ENCODE measurements around the gene PPP2R2B. TPM values are rescaled to one million over a fixed set of nuclear protein-coding genes. Genes with fewer than 3 reads are reported as not detected.

The PPP2R2B gene
- total RNA-seq, 1 donor from 2014 or later: 1.2 TPM

GRCh38 chr5:146770980-146771379 lies 107.6 kb downstream of the PPP2R2B start:
- H3K4me1 ChIP-seq: no peaks in the 10 kb centered on the region
- ATAC-seq (no peak), DNase-seq (no peak)
- H3K36me3 ChIP-seq: no peaks in the 10 kb centered on the region
- no peaks in the 10 kb centered on the region for H3K27me3 ChIP-seq
- no peak for TF ChIP-seq CTCF (IDR thresholded peaks at IDR 0.05)
- intact Hi-C loops (cut with DNase I): no loop called here
- no peak overlapping the region for H3K27ac ChIP-seq
- H3K9me3 ChIP-seq: no peaks in the 10 kb centered on the region
- no peak overlapping the region for H3K4me3 ChIP-seq

GRCh38 chr5:146770546-146770945 lies 108.0 kb downstream of the PPP2R2B start:
- no peak for ATAC-seq
- no peak overlapping the region for H3K4me3 ChIP-seq
- TF ChIP-seq CTCF (IDR thresholded peaks at IDR 0.05): no peak
- no peak overlapping the region for H3K27ac ChIP-seq
- intact Hi-C loops (cut with DNase I): no loop called here
- DNase-seq: no peak
- no peaks in the 10 kb centered on the region for H3K27me3 ChIP-seq
- no peaks in the 10 kb centered on the region for H3K9me3 ChIP-seq
- no peaks in the 10 kb centered on the region for H3K36me3 ChIP-seq
- no peaks in the 10 kb centered on the region for H3K4me1 ChIP-seq

- intact Hi-C loops (cut with DNase I): no loop called here
These were observed 111.0 kb downstream of the PPP2R2B start for GRCh38 chr5:146767534-146767933.

GRCh38 chr5:146766013-146766412 lies 112.5 kb downstream of the PPP2R2B start:
- H3K4me3 ChIP-seq: no peak overlapping the region
- intact Hi-C loops (cut with DNase I): no loop called here
- no peak for ATAC-seq
- no peaks in the 10 kb centered on the region for H3K4me1 ChIP-seq
- no peaks in the 10 kb centered on the region for H3K36me3 ChIP-seq
- no peaks in the 10 kb centered on the region for H3K27me3 ChIP-seq
- H3K9me3 ChIP-seq: no peaks in the 10 kb centered on the region
- DNase-seq: no peak
- TF ChIP-seq CTCF (IDR thresholded peaks at IDR 0.05): no peak
- no peak overlapping the region for H3K27ac ChIP-seq

More at GRCh38 chr5:146767534-146767933, 111.0 kb downstream of the PPP2R2B start:
- H3K4me1 ChIP-seq: no peaks in the 10 kb centered on the region
- no peaks in the 10 kb centered on the region for H3K9me3 ChIP-seq
- H3K27me3 ChIP-seq: no peaks in the 10 kb centered on the region
- ATAC-seq (no peak), DNase-seq (no peak)
- no peaks in the 10 kb centered on the region for H3K36me3 ChIP-seq
- TF ChIP-seq CTCF (IDR thresholded peaks at IDR 0.05): no peak
- H3K4me3 ChIP-seq: no peak overlapping the region
- H3K27ac ChIP-seq: no peak overlapping the region

GRCh38 chr5:146765089-146765832 lies 113.3 kb downstream of the PPP2R2B start:
- ATAC-seq (no peak), DNase-seq (no peak)
- TF ChIP-seq CTCF (IDR thresholded peaks at IDR 0.05): no peak
- Histone ChIP-seq H3K4me1 (no peaks in the 10 kb centered on the region), H3K27me3 (no peaks in the 10 kb centered on the region), H3K4me3 (no peak overlapping the region), H3K9me3 (no peaks in the 10 kb centered on the region), H3K36me3 (no peaks in the 10 kb centered on the region), H3K27ac (no peak overlapping the region)
- intact Hi-C loops (cut with DNase I): no loop called here

Data from upper lobe of right lung (tissue), 1 donor.